GM19023 (cell line): ENCODE data around the gene HOXB5.
A peak's percentile ranks its signal among the peaks of the same experiment; 100 is the strongest.

Experiments
- ATAC-seq: cut with Tn5 transposase; IDR thresholded peaks from one replicate; pipeline ENCODE4 v1.9.1; 2021; ENCODE audit warnings: mild to moderate bottlenecking, moderate library complexity; ENCODE audit not compliant: unreplicated experiment

Gene HOXB5

DNA sequence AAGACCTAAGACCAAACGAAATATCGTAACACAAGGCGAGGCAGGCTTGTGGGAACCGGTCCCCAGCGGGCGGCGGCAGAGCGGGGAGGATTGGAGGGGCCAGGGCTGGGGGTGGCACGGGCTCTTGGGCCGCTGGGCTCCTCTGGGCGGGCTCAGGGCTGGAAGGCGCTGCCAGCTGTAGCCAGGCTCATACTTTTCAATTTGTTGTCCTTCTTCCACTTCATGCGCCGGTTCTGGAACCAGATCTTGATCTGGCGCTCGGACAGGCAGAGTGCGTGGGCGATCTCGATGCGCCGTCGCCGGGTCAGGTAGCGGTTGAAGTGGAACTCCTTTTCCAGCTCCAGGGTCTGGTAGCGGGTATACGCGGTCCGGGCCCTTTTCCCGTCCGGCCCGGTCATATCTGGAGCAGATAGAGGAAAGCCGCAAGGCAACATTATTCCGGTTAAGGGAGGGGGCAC is 1.5 kb downstream of the HOXB5 start:
- no peak for ATAC-seq

DNA sequence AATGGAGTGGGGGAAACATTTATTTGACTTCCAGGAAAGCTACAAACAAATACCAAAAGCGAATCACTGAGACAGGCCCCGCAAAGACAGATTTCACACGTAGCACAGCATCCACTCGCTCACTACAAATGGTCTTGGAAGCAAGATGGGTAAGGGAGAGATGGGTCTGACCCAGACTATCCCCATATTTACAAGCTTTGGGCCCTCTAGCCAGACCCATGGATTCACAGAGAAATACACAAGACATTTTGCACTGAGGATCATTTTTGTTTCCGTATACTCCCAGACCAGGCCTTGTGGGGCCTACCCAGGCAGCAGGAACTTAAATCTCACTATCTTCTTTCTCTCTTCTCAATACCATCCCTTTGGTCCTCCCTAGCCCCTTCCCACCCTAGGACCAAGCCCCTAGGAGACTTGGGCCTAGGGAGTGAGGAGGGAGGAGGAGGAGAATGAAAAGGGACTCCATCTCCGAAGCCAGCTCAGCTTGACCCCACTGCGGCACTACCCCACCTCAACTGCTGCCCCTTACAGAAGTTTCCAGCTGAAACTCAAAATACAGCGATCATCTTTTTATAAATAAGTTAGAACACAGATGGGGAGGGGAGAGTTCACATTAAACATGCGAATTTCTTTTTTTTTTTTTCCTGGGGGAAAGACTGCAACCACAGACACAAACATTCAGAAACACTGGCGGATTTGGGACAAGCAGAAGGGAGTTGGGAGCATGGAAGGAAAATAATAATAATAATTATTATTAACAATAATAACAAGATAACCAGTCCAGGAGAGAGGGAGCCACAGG is 2.1 kb downstream of the HOXB5 start:
- ATAC-seq: no peak

DNA sequence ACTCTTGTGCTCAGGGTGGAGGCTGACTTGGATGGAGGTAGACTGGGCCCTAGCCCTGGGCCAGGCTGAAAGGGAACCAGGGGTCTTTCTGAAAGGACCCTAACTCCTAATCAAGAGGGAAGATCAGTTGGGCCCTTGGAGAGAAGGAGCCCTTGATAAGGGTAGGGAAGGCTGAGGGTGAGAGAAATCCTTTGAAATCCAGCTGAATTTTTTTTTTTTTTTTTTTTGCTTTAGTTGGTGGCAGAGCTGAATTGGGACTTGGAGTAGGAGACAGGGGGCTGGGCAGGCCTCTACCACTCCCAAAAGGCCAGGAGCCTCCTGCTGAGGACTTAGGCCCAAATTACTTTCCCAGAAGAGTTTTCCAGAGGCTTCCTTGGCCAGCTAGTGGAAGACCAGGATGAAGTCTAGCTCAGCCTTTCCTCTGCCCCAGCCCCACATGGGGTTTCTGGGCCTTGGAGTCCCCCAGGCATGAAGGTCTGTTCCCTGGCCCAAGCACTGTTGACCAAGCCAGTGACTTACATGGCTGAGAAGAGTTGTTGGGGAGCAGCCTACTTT is 2.9 kb downstream of the HOXB5 start:
- no peak for ATAC-seq

DNA sequence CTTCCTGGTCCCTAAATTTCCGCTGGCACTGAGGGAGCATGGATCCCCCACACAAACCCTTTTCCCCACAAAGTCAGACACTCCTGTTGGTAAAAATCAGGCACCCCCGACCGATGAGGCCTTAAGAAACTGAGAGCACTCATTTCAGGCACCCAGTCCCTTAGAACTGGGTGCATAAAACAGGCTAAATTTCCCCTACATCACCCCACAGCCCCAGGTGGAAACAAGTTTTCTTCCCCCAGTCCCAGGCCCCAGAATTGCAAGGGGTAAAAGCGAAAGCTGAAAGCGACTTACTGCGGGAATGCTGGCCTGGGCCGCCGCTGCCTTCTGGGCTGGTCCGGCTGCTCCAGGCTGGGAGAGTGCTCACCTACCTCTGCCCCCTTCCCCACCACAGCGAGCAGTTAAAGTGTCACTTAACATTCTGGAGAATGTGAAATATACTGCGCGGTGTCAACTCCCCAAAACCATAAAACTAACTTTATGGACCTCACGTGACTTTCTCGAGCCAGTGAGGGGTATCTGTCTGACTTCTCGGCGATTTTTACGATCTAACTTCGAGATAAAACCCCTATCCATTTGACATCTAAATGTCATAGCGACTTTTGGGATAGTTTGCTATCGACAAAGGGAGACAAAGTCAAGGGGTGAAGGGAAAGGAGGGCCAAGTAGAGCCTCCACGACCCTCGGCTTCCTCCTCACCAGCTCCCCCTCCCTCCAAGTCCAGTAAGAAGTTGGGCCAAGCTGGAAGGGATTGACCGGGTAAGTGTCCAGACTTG is 3.6 kb downstream of the HOXB5 start, which contains the start of gene HOXB3:
HOXB3 (minus strand) TSS at position 411 of the 776 bp plus-strand sequence. CDS start 37,767 bp downstream, outside the sequence.
- no peak for ATAC-seq

DNA sequence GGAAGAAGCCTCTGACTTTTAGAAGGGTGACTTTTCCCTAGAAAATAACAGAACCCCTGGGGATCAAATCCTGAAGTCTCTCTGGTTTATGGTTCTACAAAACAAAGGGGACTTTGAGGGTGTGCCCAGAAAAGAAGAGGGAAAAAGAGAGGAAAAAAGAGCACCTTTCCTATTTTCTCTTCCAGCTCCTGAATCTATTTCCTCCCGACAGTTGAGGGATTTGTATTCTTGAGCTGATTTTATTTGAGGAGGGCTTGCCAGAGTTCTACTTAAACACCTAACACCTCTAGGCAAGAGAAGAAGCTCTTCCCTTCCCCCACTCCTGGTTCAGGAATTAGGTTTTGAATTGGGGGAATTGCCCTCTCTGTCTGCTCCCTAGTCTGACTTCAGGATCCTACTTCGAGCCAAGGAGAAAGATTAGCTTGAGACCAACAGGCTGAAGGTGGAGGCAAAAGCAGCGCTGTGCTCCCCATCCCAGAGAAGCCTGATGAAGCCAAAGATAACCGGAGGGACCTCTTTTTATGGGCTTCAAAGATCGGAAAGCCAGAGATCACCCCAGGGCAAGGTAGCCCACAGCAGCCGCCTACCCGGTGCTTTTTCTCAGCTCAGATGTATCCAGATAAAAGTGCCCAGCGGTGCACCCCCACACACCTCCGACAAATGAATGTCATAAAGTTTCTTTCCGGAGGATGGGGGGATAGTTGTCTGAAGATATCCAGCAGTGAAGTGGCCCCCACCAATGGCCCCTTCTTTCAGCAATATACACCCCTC is 4.3 kb downstream of the HOXB5 start:
- no peak for ATAC-seq

DNA sequence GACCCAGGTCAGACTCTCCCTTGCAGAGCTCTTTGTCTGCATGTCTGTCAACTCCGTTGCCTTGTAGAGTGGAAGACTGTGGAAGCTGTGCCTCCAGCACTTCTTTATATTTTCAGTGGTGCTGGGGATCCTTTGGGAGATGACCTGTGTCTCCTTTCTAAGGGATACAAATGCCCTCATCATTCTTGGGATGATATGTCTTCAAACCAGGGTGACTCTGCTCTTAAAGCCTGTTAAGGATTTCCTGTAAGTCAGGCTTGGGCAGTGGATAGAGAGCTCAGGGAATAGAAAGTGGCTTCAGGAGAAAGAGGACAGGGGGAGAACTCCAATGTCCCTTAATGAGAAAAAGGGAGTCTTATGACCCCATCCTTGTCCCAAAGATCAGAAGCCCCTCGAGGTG is 5.1 kb downstream of the HOXB5 start:
- ATAC-seq: no peak

DNA sequence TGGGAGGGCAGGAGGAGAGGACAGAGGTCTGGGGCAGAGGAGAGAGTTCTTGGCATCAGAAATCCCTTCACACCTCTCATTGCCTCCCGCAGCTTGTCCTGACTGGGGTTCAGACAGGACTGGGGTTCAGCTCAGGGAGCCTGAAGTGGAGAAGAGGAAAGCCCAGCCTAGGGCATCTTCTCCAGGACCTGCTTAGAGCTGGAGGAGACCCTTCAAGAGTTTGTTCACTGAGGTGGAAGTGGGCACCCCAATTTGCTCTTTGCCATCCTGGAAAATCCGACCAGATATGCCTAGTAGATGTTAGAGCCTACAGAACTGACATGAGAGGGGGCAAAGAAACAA is 5.5 kb downstream of the HOXB5 start:
- no peak for ATAC-seq

DNA sequence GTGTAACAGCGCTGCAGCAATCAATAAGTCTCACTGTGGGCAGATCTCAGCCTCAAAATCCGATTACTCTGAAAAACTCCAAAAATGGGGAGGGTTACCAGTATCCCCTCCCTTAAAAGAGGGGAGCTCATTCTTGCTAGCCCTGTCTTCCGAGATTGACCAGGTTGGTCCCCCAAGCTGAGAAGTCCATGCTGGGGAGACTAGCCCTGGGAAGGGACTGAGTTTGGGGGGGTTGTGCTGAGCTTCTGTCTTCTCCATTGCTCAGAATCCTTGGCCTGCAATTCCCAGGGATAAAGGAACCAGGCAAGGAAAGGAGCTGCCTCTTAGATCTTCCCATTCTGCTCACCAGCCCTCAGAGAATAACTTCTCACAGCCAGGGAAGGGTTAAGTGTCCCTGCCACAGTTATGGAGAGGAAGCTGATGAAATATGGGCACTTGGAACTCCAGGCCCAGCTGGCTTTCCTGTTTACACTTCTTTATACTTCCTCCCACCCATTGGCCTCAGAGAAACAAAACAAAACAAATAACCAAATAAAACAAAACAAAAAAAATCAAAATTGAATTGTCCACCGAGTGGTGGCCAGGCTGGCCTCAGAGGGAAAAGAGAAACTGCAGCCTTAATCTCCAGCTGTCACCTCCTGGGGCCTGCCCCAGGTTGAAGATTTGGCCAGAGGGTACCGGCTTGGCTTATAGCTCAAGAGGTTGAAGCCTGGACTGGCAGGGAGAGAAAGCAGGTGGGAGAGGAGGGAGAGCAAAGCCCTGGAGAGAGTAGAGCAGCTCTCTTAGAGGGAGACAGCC is 6.1 kb downstream of the HOXB5 start:
- ATAC-seq: no peak

DNA sequence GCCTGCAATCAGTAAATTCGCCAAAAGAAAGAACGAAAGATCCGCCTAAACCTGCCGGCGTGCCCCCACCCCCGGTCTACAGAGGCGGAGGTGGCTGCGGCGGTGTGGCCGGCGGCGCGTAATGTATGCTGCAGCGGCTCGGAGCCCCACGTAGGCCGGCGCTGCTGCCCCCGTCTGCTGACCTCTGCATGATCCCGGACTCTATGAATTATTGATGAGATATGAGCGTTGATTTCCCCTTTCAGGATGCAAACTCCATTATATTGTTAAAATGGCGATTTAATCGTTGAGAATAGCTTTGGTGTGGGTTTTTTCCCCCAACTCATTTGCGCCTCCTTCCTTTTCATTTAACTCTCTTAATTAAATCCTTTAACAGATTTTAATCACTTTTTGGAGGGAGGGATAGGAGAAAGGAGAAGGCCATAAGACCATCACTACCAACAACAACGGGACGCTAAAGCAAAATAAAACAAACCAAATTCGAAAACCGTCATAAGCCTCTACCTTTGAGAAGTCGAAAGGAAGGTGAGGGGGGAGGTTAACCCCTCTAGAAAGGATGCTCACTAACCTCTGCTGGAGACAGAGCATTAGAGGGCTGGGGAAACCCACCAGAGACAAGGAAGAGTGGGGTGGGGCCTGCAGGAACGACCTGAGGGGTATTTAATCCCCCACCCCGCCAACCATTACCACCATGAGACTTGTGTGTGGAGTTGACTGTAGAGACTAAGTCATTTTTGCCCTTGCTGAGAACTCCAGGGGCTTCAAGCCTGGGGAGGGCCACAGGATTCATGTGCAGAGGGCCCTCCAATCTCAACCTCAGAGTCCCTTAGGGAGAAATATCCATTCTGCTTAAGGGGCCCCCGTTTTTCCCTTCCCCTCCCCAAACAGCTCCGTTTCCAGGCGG is 7.0 kb downstream of the HOXB5 start:
- no peak for ATAC-seq

DNA sequence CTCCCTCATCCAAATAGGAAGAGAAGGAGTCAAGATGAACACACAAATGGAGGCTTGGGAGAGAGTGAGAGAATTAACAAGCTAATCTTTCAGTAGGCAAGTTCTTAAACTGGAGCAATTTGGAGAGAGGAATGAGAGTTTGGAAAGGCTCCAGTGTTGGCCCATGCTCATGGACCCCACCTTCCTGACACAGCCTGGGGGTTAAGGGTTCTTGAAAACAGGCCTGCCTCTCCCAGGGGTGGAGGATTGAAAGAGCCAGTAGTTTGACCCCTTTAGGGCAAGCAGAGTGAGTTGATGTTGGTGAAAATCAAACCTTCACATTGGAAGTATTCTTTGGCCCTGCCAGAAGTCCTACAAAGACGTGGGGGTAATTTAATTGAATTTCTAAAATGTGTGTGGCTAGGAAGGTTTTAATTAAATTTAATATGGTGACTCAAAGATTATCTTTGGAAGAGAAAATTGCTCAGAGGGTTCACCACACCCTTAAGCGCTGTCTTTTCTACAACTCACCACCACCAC is 9.3 kb downstream of the HOXB5 start:
- ATAC-seq: no peak

DNA sequence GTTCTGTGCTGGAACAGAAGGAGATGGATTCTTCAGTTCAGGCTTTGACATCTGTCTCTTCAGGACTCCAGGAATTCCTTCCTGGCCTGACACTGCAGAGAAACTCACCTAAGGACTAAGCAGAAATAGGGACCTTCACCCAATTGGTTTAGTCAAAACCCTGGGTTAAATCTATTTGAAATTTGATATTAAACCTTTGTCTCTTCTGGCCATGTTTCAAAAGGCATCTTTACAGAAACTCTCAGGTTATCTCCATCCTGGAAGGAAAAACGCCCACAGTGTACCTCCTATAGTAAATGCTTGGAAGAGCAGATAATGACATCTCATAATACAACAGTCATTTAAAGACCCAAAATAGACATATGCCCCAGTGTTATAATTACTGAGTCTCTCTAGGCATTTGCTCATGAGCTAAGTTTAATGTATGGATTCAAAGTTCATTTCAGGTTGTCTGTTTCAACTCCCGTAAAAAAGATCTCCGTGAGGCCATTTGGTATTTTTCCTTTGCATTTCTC is 9.8 kb downstream of the HOXB5 start:
- no peak for ATAC-seq

DNA sequence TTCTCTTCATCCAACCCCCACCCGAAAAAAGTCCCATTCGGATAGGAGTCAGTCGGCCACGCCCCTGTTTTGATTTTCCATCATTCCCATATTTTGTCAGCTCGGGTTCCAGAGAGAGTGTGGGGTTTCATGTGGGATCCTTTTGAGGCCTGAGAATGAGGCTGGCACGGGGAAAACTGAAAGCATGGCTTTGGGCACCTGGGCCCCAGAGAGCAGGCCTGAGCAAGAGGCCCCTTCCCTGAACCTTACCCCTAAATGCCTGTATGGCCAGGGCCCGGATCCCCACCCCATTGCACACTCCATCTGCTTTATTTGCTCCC is 10.9 kb downstream of the HOXB5 start:
- no peak for ATAC-seq

DNA sequence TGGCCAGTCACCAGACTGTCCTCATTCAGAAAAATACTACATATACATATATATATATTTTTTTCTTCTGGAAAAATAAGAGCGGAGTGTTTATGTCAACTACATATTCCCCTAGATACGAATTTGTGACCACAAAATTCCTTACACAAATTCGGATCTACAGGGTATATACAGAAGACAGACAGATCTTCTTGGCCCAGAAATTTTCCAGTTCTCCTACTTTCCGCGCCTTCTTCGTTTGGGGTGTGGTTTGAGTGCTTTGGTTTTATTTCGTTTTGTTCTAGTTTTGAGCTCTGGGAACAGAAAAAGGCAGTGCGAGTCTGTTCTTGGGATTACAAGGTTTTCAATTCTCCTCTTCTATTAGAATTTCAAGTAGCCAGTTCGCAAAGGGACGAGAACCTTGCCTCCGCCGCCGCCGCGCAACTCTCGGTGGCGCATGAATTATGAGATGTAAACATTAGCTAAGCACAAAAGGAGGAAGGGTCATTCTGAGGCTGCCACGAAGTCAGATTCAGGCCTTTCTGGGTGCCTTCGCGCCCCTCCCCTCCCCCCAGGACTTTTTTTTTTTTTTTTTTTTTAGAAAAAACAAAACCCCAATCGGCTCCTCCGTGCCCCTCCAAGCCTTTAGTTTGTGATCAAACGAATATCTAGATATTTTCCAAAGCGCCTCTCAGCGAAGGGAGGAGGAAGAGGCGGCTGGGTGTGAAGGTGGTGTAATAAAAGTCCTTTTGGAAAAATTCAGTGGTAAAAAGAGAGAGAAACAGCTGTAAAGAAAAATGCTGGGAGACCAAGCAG is 13.6 kb downstream of the HOXB5 start:
- no peak for ATAC-seq

DNA sequence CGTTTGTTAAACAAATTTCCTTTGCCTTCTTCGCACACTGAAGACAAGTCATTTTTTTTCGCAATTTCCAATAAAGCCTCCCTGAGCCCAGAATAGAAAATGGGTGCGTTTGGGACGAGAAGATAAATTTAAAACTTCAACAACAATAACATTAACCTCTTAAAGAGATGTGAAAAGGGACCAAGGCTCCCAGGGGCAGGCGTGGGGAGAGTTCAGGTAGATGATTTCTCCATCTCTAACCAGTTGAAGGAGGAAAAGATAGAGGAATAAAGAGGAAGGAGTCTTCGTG is 14.2 kb downstream of the HOXB5 start:
- no peak for ATAC-seq

DNA sequence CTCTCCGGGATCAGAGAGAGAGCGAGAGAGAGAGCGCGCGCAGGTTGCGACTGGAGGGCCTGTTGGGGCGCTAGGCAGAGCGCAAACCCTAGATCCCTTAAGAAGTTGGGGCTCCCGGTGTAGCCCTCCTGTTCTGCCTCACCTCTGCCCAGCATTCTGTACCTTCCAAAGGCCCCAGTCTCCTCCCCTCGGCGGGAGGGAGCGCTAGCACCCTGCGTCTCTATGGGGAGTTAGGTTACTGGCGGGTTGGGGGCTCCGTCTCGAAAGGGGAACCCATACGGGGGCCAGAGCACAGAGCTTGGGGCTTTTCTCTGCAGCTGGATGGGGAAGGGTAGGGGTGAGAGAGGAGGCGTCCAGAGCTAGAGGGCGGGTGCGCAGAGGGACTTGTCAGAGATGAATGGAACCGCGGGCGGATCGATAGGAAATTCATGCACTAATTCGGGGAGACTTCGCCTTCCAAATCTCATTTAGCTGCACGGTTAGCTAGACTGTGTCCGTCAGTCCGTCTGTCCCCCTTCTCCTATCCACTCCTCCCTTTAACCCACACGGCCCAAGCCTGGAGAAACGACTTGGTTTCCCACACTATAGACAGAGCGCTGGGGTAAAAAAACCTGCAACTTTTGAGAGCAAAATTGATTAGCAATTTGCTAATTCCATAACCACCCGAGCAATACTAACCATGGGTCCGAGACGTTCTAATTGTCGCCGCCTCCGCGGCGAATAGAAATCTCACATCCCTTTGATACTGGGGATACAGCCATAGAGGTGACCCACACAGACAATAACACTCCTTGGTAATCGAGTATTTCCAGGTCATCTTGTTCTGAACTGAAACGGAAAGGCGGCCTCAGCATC is 14.7 kb downstream of the HOXB5 start:
- ATAC-seq: peak; percentile 38

DNA sequence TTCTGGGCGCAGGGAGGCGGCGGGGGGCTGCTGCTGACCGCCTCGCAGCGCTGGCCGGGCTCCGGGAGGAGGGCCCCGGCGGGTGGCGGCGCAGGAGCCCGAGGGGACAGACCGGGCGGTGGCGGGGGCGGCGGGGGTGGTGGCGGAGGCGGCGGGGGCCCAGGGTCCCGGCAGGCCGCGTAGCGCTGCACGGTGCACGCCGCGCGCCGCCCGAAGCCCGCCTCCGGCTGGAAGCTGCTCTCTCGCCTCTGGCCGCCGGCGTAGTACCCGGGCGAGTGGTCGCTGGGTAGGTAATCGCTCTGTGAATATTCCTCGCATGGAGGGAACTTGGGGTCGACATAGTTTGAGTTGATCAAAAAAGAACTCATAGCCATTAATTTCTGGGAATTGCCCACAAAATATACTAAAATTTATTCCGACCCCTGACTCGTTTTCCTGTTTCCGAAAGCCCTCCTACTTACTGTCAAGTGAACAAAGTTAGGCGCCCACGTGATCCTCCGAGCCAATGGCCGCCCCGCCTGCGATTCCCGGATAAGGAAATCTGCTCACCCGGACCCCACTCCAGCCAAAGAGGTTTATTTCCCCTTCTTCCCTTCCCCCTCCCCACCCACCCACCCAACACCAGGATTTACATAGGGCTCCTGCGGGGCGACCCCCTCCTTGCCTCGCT is 15.5 kb downstream of the HOXB5 start, which contains the start of gene HOXB4:
HOXB4 (minus strand) TSS at position 405 of the 670 bp plus-strand sequence; CDS start at position 374, 31 bp downstream.
- peak; percentile 46 for ATAC-seq
